ENCODE data around the gene SLC22A23.

DNA sequence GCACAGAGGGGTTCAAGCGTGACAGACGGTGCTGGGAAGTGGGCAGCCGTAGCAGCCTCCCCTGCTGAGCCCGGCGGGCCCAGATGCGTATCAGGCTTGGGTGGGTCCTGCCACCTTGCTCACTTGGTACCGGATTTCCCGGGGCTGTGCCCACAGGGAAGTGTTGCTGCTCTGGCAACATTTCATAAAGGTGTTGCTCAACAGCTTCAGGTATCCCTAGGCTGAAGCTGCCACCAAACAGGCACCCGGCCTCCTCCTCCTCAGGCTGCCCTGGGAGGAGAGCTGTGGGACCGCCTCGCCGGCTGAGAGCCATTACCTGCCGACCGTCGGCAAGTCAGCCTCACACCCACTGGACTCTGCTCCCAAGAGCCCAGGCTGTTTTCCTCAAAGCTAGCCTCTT lies 186.6 kb downstream of the SLC22A23 start:
- no peak for TF ChIP-seq STAT1 (IDR thresholded peaks at IDR 0.05; ENCODE audit: unreplicated experiment)
- TF ChIP-seq, protein P1, sequence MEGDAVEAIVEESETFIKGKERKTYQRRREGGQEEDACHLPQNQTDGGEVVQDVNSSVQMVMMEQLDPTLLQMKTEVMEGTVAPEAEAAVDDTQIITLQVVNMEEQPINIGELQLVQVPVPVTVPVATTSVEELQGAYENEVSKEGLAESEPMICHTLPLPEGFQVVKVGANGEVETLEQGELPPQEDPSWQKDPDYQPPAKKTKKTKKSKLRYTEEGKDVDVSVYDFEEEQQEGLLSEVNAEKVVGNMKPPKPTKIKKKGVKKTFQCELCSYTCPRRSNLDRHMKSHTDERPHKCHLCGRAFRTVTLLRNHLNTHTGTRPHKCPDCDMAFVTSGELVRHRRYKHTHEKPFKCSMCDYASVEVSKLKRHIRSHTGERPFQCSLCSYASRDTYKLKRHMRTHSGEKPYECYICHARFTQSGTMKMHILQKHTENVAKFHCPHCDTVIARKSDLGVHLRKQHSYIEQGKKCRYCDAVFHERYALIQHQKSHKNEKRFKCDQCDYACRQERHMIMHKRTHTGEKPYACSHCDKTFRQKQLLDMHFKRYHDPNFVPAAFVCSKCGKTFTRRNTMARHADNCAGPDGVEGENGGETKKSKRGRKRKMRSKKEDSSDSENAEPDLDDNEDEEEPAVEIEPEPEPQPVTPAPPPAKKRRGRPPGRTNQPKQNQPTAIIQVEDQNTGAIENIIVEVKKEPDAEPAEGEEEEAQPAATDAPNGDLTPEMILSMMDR (conservative IDR thresholded peaks at IDR 0.05; ENCODE audit: low read depth in 2 of 2), result no peak
- no peak for TF ChIP-seq EZH2 (IDR thresholded peaks at IDR 0.05; ENCODE audit: low read depth, unreplicated experiment)
- TF ChIP-seq ZNF114 (CRISPR knock-in tag; IDR thresholded peaks at IDR 0.05), result no peak
- TF ChIP-seq, protein P2, sequence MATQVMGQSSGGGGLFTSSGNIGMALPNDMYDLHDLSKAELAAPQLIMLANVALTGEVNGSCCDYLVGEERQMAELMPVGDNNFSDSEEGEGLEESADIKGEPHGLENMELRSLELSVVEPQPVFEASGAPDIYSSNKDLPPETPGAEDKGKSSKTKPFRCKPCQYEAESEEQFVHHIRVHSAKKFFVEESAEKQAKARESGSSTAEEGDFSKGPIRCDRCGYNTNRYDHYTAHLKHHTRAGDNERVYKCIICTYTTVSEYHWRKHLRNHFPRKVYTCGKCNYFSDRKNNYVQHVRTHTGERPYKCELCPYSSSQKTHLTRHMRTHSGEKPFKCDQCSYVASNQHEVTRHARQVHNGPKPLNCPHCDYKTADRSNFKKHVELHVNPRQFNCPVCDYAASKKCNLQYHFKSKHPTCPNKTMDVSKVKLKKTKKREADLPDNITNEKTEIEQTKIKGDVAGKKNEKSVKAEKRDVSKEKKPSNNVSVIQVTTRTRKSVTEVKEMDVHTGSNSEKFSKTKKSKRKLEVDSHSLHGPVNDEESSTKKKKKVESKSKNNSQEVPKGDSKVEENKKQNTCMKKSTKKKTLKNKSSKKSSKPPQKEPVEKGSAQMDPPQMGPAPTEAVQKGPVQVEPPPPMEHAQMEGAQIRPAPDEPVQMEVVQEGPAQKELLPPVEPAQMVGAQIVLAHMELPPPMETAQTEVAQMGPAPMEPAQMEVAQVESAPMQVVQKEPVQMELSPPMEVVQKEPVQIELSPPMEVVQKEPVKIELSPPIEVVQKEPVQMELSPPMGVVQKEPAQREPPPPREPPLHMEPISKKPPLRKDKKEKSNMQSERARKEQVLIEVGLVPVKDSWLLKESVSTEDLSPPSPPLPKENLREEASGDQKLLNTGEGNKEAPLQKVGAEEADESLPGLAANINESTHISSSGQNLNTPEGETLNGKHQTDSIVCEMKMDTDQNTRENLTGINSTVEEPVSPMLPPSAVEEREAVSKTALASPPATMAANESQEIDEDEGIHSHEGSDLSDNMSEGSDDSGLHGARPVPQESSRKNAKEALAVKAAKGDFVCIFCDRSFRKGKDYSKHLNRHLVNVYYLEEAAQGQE (IDR thresholded peaks at IDR 0.05; ENCODE audit: unreplicated experiment), result no peak
- TF ChIP-seq POLR2AphosphoS5 (IDR thresholded peaks at IDR 0.05; ENCODE audit: low read depth), result no peak
- no peak for TF ChIP-seq NANOG (IDR thresholded peaks at IDR 0.05; ENCODE audit: borderline replicate concordance)
